Measurements from ENCODE around the gene VENTX.

Gene VENTX, protein sequence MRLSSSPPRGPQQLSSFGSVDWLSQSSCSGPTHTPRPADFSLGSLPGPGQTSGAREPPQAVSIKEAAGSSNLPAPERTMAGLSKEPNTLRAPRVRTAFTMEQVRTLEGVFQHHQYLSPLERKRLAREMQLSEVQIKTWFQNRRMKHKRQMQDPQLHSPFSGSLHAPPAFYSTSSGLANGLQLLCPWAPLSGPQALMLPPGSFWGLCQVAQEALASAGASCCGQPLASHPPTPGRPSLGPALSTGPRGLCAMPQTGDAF

DNA sequence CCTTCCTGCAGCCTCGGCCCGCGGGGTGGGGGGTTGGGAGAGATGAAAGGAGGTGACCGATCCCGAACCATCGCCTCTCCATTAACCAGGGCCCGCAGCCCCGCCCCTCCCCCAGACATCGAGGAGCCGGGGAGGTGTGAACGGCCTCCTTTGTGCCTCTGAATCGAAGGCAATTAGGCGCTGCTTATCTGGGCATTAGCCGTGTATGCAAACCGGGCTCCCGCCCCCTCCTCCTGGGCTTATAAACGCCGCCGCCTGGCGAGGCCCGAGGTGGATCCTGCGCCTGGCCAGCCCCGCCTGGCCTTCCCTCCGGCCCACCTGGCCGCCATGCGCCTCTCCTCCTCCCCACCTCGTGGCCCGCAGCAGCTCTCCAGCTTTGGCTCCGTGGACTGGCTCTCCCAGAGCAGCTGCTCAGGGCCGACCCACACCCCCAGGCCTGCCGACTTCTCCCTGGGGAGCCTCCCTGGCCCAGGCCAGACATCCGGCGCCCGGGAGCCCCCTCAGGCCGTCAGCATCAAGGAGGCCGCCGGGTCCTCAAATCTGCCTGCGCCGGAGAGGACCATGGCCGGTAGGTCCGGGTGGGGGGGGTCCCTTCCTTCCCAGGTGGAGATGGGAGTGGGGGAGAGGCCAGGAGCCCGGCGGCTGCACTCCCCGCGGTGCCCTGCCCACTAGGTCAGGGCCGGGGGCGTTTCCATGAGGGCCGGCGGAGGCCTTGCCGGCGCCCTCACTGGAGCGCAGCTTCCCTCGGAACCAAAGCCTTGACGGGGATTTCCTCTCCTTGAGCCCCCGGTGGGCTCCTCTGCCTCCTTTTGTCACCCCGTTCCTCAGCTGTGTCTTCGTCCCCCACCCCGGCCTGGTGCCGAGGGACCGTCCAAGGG is at the start of gene VENTX:
Gene VENTX, plus strand, starts transcription at position 268 of the 878 bp plus-strand sequence. Its CDS starts 60 bp downstream, at position 328.
- no peak for DNase-seq (ENCODE audit: low read depth in 2 of 2)

DNA sequence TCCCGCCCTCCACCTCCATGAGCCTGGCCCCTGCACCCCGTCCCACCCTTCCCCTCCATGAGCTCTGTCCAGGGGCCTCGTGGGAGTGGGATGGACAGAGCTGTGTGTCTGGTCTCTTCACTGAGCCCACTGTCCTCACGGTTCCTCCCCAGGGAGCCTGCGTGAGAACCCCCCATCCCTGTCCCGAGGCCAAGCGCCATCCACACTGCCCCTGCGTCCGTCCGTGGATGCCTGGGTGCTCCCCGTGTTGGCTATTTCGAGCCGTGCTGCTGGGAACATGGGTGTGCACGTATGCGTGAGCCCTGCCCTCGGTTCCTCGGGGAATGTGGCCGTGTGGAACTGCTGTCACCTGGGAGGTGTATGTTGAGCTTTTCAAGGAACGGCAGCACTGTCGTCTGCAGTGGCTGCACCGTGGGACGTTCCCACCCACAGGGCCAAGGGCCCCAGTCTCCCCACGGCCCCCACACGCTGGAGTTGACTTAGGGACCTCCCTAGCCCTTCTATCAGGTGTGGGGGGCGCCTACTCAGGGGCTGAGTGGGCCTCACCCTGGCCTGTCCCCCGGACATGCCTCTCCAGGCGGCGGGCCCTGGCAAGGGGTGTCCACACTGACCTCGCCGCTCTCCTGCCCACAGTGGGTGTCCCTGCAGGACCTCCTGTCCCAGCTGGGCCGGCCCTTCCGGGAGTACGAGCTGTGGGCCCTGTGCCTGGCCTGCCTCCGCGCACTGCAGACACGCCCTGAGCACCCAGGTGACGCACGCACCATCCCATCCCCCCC is 49.6 kb upstream of the VENTX start:
- no peak for DNase-seq (ENCODE audit: low read depth in 2 of 2)

DNA sequence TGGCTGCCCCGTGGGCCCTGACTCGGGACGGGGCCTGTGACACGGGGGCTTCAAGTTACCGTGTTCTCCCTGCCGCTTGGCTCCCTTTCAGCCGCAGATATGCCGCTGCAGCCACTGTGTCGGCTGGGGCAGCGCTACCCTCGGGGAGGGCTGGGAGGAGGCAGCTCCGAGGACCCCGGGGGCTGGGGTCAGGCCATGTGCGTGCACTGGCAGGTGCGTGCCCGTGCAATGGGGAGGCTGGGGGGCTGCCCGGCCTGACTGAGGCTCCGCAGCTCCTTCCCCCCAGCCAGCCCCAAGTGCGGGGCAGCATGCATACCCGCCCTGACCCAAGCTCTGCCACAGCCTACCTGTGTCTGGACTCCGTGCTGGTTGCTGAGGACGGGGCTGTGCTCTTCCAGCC is 48.4 kb upstream of the VENTX start:
- no peak for DNase-seq (ENCODE audit: low read depth in 2 of 2)

DNA sequence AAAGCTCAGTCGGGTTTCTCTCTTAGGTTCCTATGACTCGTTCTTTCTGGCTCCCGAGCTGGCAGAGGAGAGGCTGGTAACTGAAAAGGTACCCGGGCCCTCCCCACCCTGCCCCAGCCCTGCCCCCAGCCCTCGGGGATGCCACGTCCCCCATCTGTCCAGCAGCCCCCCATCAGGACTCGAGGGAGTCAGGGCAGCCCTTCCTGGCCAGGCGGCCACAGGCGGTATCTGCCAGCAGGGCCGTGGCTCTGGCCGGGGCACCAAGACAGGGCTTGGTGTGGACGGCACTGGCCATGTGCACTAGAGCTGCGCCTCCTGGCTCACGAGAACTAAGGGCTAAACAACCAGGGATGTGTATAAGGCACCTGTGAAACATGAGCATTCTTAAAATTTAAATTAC is 47.9 kb upstream of the VENTX start:
- DNase-seq (ENCODE audit: low read depth in 2 of 2): no peak

DNA sequence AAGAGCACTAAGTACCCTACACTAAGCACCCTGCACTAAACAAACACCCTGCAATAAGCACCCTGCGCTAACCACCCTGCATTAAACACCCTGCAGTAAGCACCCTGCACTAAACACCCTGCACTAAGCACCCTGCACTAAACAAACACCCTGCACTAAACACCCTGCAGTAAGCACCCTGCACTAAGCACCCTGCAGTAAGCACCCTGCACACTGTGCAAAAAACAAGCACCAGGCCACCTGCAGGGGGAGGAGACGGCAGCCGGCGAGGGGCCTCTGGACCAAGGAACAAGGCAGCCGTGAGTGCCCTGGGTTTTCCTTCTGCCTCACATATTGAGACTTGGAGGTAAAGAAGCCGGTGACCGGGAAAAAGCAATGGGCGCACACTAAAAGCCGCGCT is 47.4 kb upstream of the VENTX start:
- no peak for DNase-seq (ENCODE audit: low read depth in 2 of 2)

DNA sequence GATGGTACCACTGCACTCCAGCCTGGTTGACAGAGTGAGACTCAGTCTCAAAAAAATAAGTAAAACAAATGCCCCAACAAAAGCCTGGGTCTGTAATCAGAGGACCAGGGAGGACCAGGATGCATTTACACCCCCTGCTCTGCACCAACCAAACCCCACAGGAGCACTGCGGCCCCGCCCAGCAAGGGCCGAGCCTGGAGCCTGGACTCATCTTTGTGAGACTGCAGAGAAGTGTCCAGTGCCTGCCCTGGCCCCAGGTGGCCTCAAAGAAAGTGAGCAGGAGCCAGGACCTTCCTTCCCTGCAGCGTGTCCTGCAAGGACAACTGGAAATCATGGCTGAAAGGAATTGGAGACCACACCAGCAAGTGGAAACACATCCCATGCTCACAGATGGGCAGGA is 46.0 kb upstream of the VENTX start:
- DNase-seq (ENCODE audit: low read depth in 2 of 2): no peak

DNA sequence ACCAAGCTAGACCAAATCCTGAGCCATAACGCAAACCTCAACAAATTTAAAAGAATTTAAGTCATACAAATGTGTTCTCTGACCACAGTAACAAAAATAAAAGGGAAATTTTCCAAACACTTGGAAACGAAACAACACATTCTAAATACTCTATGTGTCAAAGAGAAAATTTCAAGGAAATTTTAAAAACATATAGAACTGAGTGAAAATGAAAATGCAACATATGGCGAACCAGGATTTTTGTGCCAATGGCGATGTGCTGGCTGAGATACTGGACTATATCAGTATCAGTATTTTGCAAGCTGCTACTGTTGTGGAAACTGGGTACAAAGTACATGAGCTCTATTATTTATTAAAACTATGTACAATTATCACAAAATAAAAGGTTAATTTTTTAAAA is 43.5 kb upstream of the VENTX start:
- DNase-seq (ENCODE audit: low read depth in 2 of 2): no peak

DNA sequence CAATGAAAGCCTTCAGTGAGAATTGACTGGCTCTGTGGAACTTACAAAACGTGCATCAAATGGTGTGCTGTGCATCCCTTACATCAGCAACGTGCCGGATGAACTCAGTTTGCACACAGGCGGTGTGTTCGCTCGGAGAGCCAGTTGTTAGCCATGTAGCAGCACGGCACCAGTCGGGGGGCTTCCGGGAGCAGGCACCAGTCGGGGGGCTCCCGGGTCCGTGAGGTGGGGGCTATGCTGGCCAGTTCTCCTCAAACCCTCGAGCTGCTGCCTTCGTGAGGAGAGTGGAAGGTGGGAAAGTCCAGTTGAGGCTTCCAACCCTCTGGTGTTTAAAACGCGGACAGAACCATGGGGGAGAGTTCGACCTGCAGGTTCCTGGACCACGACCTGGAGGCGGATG is 42.6 kb upstream of the VENTX start:
- no peak for DNase-seq (ENCODE audit: low read depth in 2 of 2)

DNA sequence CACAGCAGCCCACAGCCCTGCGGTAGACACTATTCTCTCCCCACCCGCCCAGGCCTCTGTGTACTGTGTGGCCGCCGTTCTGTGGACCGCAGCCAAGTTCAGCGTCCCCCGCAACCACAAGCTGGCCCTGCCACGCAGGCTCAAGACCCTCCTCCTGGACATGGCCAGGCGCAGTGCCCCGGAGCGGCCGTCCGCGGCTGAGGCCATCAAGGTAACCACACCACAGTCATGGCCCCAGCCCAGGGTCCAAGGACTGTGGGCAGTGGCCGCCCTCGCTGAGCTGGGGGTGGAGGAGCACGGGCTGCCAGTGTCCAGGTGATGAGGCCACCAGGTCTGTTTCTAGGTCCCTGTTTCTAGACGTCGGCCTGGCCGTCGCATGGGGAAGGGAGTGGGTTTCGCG is 42.0 kb upstream of the VENTX start:
- DNase-seq (ENCODE audit: low read depth in 2 of 2): no peak

DNA sequence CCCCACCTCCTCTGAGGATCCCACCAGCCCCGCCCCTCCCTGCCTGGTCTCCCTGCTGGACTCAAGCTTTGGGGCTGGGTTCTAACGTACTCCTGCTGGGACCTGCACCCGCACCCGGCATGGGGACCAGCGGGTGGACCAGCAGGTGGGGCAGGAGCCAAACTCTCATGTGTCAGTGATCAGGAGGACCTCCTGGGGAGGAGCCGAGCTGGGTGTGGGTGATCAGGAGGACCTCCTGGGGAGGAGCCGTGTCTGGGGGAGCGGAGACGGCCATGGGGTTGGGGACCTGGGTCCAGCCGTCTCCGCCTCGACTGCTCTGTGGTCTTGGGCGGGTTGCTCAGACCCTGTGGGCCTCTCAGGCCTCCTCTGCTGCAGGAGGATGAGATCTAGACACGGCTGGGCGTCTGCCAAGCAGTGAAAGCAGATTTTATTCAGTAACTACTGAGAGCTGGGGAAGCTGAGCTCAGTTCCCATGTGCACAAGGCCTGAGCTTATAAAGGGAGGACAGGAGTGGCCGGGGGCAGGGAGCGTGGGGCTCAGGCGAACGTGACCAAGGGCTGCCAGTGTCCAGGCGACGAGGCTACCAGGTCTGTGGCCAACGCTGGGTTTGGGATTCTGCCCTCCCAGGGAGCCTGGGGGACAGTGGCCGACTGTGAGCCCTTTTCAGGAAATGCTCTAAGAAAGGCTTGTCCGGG is 41.3 kb upstream of the VENTX start:
- no peak for DNase-seq (ENCODE audit: low read depth in 2 of 2)

DNA sequence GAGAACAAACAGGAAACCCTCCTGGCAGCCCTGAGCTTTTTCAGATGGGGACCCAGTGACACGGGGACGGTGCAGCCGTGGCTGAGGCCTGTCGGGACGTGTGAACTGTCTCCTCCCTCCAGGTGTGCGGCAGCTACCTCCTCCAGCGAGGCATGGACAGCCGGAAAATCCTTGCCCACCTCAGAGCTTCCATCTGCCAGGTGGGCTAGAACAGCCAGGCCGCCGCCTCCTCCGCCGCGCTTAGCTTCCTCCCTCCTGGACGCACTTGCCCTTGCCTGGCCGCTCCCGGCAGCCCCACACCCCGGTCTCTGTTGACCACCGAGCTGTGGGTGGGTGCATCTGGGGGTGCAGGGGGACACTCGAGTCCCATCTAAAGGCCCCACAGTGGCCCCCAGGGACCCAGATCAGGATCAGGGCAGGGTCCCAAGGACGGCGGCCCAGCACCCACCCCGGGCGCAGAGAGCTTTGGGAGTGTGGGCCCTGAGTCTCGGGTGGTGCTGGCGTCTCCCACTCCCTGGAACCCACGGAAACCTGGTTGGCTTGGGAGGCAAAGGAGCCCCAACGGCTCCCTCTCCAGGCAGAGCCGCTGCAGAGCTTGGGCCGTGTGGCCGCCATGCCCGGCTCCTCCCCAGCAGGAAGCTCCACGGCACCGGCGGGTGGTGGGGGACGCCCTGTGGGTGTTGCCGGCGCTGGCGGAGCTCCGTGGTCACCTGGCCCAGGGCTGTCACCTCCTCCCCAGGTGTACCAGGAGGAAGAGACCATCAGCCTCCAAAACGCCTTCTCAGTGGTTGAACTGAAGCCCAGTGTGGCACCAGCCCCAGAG is 40.5 kb upstream of the VENTX start:
- no peak for DNase-seq (ENCODE audit: low read depth in 2 of 2)

DNA sequence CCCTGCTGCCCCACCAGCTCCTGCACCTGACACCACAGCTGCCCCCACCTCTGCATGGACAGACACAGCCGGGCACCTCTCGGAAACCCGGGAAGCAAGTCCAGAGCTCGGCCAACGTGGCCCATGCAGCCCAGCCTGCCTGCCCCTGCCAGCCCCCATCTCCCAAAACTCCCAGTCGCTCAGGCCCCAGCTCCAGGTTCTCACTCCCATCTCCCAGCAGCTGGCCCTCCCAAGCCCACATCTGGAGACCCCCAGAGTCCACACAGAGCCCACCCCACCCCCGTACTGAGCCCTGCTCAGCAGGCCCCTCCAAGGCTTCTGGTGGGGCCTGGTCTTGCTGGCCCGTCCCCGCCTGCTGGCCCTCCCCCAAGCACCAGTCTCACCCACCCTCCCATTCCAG is 39.9 kb upstream of the VENTX start:
- DNase-seq (ENCODE audit: low read depth in 2 of 2): no peak

DNA sequence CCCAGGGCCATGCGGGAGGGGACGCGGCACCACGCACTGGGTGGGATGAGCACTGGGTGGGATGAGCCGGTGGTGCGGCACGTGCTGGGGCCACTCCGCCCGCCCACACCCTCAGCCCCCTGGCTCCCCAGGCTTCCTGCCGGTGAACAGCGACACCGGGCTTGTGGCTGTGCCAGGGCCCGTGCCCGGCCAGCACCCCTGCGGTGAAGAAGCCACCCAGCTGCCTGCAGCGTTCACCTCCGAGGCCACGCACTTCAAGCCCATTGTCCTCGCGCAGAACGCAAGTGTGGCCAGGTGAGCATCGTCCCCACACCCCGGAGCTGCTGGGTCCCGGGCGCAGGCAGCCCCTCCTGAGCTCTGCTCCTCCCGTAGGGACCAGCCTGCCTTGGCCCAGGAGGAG is 39.4 kb upstream of the VENTX start:
- DNase-seq (ENCODE audit: low read depth in 2 of 2): no peak

DNA sequence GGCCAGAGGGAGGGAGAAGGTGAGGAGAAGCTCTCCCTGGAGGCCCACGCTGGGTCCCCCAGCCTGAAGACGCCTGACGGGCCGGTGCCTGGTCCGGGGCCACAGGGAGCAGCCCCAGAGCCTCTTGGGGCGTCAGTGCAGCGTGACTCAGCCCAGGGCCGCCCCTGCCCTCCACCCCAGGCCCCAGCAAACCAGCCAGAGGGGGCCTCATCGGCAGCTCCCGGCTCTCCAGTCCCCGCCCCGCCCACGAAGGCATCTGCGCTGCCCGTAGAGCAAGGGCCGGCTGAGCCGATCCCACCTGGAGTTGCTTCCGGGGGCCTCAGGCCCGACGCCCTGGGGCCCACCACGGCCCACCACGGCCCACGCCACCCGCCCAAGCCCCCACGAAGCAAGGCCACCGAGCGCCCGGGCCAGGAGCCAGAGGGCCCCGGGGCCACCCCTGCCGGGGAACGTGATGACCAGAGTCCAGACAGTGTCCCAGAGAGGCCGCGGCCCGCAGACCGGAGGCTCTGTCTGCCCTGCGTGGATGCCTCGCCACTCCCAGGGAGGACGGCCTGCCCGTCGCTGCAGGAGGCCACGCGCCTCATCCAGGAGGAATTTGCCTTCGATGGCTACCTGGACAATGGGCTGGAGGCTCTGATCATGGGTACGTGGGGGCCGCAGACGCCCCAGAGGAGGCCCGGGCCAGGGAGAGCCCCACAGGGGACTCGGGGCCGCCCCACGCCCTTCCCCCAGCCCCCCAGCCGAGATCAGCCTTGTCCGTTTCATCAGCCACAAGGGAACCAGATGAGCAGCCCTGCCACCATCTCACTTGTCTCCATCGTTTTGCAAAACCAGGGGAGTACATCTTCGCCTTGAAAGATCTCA is 38.8 kb upstream of the VENTX start:
- no peak for DNase-seq (ENCODE audit: low read depth in 2 of 2)

DNA sequence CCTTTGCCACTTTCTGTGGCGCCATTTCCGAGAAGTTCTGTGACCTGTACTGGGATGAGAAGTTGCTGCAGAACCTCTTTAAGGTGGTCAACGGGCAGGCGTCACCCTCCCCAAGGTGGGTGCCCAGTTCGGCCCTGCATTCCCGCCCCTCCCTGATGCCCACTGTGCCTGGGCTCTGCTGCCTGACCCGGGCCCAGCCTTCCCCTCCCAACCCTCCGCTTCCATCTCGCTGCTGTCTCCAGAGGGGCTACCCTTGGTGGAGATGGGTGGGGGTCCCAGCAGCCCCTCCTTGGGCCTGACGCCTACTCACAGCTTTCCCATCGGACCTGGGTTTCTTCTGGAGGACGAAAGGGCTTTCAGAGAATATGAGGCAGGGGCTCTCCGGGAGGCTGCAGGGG is 38.2 kb upstream of the VENTX start:
- DNase-seq (ENCODE audit: low read depth in 2 of 2): no peak

DNA sequence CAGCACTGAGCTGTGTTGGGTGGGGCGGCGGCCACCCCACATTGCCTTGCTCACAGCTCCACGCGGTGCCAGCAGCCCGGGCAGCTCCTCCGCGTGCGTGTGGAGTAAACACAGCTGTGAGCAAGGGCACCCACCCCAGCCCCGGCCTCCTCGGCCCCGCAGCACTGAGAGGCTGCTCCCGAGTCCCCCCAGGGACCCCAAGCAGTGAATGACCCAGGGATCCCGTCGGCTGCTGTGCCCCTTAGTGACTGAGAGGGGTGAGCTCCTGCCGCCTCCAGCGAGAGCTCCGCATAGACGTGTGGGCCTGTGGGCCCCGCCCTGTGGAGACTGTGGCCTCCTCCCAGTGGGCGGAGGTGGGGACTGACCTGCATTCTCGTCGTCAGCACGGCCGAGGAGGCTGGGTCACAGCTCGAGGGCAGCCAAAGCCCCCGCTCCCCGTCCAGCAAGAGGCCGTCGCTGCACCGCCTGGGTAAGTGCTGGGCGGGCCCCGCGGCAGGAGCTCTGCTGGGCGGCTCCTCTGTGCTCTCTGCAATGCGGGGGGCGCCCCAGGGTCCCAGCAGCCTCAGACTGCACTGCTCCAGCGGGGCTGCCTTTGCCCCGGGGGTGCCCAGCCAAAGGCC is 37.6 kb upstream of the VENTX start:
- DNase-seq (ENCODE audit: low read depth in 2 of 2): no peak

DNA sequence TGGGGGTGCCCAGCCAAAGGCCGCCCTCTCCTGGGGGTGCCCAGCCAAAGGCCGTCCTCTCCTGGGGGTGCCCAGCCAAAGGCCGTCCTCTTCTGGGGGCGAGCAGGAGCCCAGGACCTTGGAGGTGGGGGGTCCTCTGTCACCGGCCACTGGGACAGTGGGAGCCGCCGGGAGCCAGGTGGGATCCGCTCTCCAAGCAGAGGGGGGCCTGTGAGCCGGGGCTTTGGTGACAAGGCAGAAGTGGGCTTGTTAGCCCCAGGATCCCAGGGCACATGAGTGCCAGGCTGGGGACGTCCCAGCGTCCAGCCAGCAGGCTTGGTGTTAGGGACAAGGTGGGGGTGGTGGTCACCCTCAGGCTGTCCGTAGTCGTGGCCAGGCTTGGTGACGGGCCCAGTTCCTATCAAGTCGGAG is 37.0 kb upstream of the VENTX start:
- DNase-seq (ENCODE audit: low read depth in 2 of 2): no peak

DNA sequence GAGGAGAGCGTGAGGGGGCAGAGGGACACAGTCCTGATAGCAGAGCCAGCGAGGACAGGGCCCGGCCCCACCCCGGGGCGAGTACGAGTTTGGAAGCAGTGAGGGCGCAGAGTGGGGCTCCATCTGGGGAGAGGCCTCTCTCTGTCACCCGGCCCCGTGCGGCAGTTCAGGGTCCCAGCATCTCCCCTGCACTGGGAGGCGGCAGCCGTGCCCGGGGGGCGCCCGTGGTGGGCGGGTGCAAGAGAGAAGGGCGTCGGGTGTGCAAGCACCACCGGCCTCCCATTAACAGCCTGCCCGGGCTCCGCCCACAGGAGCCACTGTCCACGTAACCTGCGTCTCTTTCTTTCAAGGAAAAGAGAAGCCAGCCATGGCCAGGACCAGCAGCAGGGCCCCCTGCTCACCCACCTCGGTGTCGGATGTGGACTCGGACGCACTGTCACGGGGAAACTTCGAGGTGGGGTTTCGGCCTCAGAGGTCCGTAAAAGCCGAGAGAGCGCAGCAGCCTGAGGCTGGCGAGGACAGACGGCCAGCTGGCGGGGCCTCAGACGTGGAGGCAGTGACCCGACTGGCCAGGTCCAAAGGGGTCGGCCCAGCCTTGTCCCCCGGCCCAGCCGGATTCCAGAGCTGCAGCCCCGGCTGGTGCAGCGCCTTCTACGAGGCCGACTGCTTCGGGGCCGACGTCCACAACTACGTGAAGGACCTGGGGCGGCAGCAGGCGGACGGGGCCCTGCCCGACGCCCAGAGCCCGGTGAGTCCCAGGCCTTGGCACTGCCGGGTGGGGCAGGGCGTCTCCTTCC is 36.3 kb upstream of the VENTX start:
- no peak for DNase-seq (ENCODE audit: low read depth in 2 of 2)

All from fibroblast of skin of left biceps (primary cell).